BLaER1 treated with 17β-estradiol and CSF1 and Interleukin-3, amounts not matched to agents 10 nM and 100 nM (cell line): Measurements from ENCODE around the gene CFAP141.
A peak's percentile ranks its signal among the peaks of the same experiment; 100 is the strongest.
"Not testable (repeated sequence)": the region's sequence is repeated elsewhere in the genome, so short reads cannot be mapped to it uniquely, and the experiment has no call there.

Experiments used
- H3K27ac ChIP-seq, 11 experiments: shearing (Covaris generic); formaldehyde crosslinking; 2 replicates each; pipeline ENCODE4 v1.8.1; 2022
- H3K27me3 ChIP-seq, 11 experiments: shearing (Covaris generic); formaldehyde crosslinking; 2 replicates each; pipeline ENCODE4 v1.8.1; 2022
- H3K36me3 ChIP-seq, 11 experiments: shearing (Covaris generic); formaldehyde crosslinking; 2 replicates each; pipeline ENCODE4 v1.8.1; 2022
- H3K4me1 ChIP-seq, 10 experiments: shearing (Covaris generic); formaldehyde crosslinking; 2 replicates each; pipeline ENCODE4 v1.8.1; 2022
- H3K4me2 ChIP-seq, 11 experiments: shearing (Covaris generic); formaldehyde crosslinking; 2 replicates each; pipeline ENCODE4 v1.8.1; 2022
- H3K4me3 ChIP-seq, 10 experiments: shearing (Covaris generic); formaldehyde crosslinking; 2 replicates each; pipeline ENCODE4 v1.8.1; 2022
- H3K9ac ChIP-seq, 11 experiments: shearing (Covaris generic); formaldehyde crosslinking; 2 replicates each; pipeline ENCODE4 v1.8.1; 2022
- H3K9me3 ChIP-seq, 11 experiments: shearing (Covaris generic); formaldehyde crosslinking; replicated peaks in 1 of 11; 2 replicates each; pipeline ENCODE4 v1.8.1; 2022
- H4K20me1 ChIP-seq, 11 experiments: shearing (Covaris generic); formaldehyde crosslinking; 2 replicates each; pipeline ENCODE4 v1.8.1; 2022
- Cebpa-rat ChIP-seq, 11 experiments: shearing (Covaris generic); IDR thresholded peaks; 2 replicates each; pipeline ENCODE4 v1.8.1; 2022

The CFAP141 gene

DNA sequence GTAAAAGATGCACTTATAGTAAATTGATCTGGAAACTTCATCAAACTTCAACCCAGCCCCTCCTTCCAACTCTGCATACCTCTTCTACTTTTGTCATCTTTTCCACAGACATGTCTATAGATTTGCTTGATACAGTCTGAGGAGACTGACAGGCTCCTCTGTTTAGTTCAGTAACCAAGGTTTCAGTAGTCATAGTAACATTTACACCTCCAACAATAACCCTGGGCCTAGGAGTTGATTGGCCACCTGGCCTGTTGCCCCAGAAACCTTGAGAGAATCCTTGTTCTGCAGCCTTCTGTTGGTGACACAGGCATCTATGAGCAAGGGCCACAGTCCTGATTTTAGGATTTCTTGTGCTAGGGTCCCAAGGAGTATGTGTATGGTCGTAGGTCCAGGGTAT is at the start of gene CFAP141:
Gene CFAP141, minus strand, starts transcription at position 138 of the 400 bp plus-strand sequence. Its CDS starts 26 bp downstream, at position 112.
- TF ChIP-seq Cebpa-rat (IDR thresholded peaks at IDR 0.05) = no peak
- Histone ChIP-seq H3K27ac (no peak within 1 kb of the TSS), H3K27me3 (no peaks in the 10 kb centered on the region), H3K4me2 (no peak within 1 kb of the TSS), H3K9ac (no peak within 1 kb of the TSS), H3K4me1 (no peaks in the 10 kb centered on the region), H4K20me1 (peaks cover 4 to 57% (median 42%) of the 10 kb centered on the region in 11 experiments; a peak in 17 of 22 replicates), H3K9me3 (no peaks in the 10 kb centered on the region), H3K36me3 (peaks cover 55 to 69% (median 65%) of the 10 kb centered on the region in 11 experiments), H3K4me3 (no peak within 1 kb of the TSS)

DNA sequence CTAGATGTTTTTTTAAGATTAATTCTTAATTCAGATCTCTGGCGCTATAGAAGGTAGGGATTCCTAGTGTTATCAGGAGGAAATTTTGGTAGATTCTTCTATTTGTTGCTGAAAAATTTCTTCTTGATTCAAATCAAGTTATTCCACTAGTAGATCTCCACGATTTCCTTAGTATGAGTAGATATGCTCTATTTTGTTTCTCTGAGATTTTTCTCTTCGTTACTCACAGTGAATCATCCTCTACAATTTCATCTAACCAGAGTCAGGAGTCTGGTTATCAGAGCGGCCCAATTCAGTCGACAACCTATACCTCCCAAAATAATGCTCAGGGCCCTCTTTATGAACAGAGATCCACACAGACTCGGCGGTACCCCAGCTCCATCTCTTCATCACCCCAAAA is 47.5 kb upstream of the CFAP141 start:
- H3K27ac ChIP-seq = no peak overlapping the region
- H3K27me3 ChIP-seq = no peaks in the 10 kb centered on the region
- H3K4me1 ChIP-seq = no peaks in the 10 kb centered on the region
- no peak overlapping the region for H3K4me2 ChIP-seq
- H3K4me3 ChIP-seq = no peak overlapping the region
- H3K9ac ChIP-seq = no peak overlapping the region
- H4K20me1 ChIP-seq = peaks cover 6 to 96% (median 68%) of the 10 kb centered on the region in 11 experiments; a peak in 19 of 22 replicates
- no peak for TF ChIP-seq Cebpa-rat (IDR thresholded peaks at IDR 0.05)
- peaks cover 100% of the 10 kb centered on the region in 11 experiments for H3K36me3 ChIP-seq
- H3K9me3 ChIP-seq = no peaks in the 10 kb centered on the region

DNA sequence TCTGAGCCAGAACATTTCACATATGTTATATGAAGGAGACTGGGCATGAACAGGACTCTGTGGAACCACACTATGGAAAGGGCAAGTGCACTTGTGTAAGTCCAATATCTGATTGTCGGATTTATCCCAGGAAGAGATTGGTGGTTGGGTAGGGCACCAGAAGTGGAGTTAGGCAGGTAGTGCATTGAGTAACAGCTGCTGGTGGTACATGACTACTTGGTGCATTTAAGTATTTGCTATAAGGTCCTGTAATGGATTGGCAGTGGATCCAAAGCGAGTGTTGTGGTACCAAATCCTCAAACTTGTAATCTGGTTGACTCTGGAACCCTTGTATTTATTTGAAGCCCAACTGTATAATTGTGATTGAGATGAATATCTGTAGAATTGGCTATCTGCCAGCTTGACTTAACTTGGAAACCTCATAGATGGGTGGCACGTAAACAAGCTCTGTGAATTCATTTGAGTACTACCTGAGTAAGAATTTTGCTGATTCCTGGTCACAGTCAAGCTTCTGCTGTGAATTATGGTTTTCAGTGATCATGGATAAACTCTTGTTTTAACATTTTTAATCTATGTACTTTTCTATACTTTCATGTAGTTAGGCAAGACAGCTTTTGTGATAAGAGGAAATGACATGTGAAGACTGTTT is 35.7 kb upstream of the CFAP141 start:
- no peak for TF ChIP-seq Cebpa-rat (IDR thresholded peaks at IDR 0.05)
- Histone ChIP-seq H3K4me2 (no peak overlapping the region), H4K20me1 (peaks cover 50 to 100% (median 93%) of the 10 kb centered on the region in 11 experiments), H3K27ac (no peak overlapping the region), H3K27me3 (no peaks in the 10 kb centered on the region), H3K9ac (no peak overlapping the region), H3K9me3 (no peaks in the 10 kb centered on the region), H3K4me1 (no peaks in the 10 kb centered on the region), H3K36me3 (peaks cover 96 to 100% (median 100%) of the 10 kb centered on the region in 11 experiments), H3K4me3 (no peak overlapping the region)

DNA sequence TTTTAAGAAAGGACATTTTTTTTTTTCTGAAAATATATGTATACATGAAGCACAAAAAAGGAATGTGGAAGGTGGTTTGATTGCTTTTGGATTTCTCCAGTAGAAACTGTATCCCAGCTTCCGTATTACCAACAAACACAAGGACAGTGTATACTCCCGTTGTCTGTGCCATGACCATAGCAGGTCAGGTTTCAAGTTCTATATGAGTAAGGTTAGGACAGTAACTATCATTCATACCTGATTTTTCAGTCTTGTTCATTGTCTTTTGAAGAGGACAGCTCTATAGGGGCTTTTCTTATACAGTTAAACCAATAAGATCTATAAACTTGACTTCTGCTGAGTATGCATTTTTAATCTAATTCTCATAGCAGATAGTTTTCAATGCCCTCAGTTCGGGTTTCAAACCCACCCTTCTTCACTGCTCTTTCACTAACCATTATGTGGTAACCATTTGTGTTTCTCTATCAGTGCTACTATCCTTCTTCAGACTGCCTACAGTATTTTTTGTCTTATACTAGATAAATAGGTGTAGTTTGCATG is 34.2 kb upstream of the CFAP141 start:
- H3K4me3 ChIP-seq = no peak overlapping the region
- no peak overlapping the region for H3K9ac ChIP-seq
- H4K20me1 ChIP-seq = peaks cover 62 to 100% (median 93%) of the 10 kb centered on the region in 11 experiments
- TF ChIP-seq Cebpa-rat (IDR thresholded peaks at IDR 0.05) = no peak
- no peak overlapping the region for H3K4me2 ChIP-seq
- no peaks in the 10 kb centered on the region for H3K27me3 ChIP-seq
- no peak overlapping the region for H3K27ac ChIP-seq
- H3K36me3 ChIP-seq = peaks cover 96 to 100% (median 100%) of the 10 kb centered on the region in 11 experiments
- no peaks in the 10 kb centered on the region for H3K4me1 ChIP-seq
- H3K9me3 ChIP-seq = no peaks in the 10 kb centered on the region

GRCh38 chr1:154239491-154239890 is 33.4 kb upstream of the CFAP141 start:
- H3K9me3 ChIP-seq = no peaks in the 10 kb centered on the region
- no peak for TF ChIP-seq Cebpa-rat (IDR thresholded peaks at IDR 0.05)
- no peak overlapping the region for H3K27ac ChIP-seq
- no peak overlapping the region for H3K9ac ChIP-seq
- no peak overlapping the region for H3K4me2 ChIP-seq
- H3K27me3 ChIP-seq = no peaks in the 10 kb centered on the region
- no peak overlapping the region for H3K4me3 ChIP-seq
- H4K20me1 ChIP-seq = peaks cover 69 to 100% (median 93%) of the 10 kb centered on the region in 11 experiments
- H3K36me3 ChIP-seq = peaks cover 96 to 100% (median 100%) of the 10 kb centered on the region in 11 experiments
- no peaks in the 10 kb centered on the region for H3K4me1 ChIP-seq

- Histone ChIP-seq H3K4me2 (no peak overlapping the region), H3K4me3 (no peak overlapping the region), H3K36me3 (peaks cover 96 to 100% (median 100%) of the 10 kb centered on the region in 11 experiments), H3K4me1 (no peaks in the 10 kb centered on the region), H3K9me3 (no peaks in the 10 kb centered on the region), H3K27me3 (no peaks in the 10 kb centered on the region), H4K20me1 (peaks cover 74 to 100% (median 99%) of the 10 kb centered on the region in 11 experiments), H3K27ac (no peak overlapping the region), H3K9ac (no peak overlapping the region; a peak in 1 of 22 replicates)
- TF ChIP-seq Cebpa-rat (IDR thresholded peaks at IDR 0.05) = no peak
Measured at GRCh38 chr1:154237880-154238506, 31.9 kb upstream of the CFAP141 start.

- no peak overlapping the region for H3K4me3 ChIP-seq
- H4K20me1 ChIP-seq = peaks cover 78 to 100% (median 99%) of the 10 kb centered on the region in 11 experiments
- H3K27me3 ChIP-seq = no peaks in the 10 kb centered on the region
- TF ChIP-seq Cebpa-rat (IDR thresholded peaks at IDR 0.05) = 0 out of 22 replicates have a peak, but pooled peaks of 1 of the 11 experiments have one; percentile 16
- H3K4me2 ChIP-seq = no peak overlapping the region
- H3K27ac ChIP-seq = no peak overlapping the region
- no peak overlapping the region; a peak in 1 of 22 replicates for H3K9ac ChIP-seq
- H3K4me1 ChIP-seq = no peaks in the 10 kb centered on the region
- peaks cover 96 to 100% (median 100%) of the 10 kb centered on the region in 11 experiments for H3K36me3 ChIP-seq
- no peaks in the 10 kb centered on the region for H3K9me3 ChIP-seq
Measured at GRCh38 chr1:154237435-154237834, 31.3 kb upstream of the CFAP141 start.

DNA sequence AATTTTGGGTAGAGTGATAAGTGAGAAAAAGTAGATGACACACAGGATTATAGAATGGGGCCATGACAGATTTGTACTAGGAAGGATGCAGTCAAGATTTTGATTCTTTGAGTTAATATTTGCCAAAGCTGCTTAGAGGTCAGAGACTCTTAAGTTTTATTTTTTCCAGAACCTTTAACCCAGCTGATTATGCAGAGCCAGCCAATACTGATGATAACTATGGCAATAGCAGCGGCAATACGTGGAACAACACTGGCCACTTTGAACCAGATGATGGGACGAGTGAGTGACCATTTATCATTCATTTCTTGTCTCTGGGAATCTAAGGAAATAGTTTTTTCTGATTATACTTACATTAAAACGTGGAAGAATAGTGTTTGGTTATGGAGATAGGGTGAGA is 30.7 kb upstream of the CFAP141 start:
- Histone ChIP-seq H4K20me1 (peaks cover 79 to 100% (median 99%) of the 10 kb centered on the region in 11 experiments), H3K4me1 (no peaks in the 10 kb centered on the region), H3K4me2 (no peak overlapping the region), H3K9ac (no peak overlapping the region), H3K36me3 (peaks cover 96 to 100% (median 100%) of the 10 kb centered on the region in 11 experiments), H3K27me3 (no peaks in the 10 kb centered on the region), H3K9me3 (no peaks in the 10 kb centered on the region), H3K4me3 (no peak overlapping the region), H3K27ac (no peak overlapping the region)
- TF ChIP-seq Cebpa-rat (IDR thresholded peaks at IDR 0.05) = no peak

DNA sequence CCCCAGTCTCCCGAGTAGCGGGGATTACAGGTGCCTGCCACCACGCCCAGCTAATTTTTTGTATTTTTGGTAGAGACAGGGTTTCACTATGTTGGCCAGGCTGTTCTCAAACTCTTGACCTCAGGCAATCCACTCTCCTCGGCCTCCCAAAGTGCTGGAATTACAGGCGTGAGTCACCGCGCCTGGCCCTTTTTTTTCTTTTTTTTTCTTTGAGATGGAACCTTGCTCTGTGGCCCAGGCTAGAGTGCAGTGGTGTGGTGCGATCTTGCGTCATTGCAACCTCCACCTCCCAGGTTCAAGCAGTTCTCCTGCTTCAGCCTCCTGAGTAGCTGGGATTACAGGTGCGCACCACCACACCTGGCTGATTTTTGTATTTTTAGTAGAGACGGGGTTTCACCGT is 27.0 kb upstream of the CFAP141 start:
- not testable (repeated sequence) for H3K9me3 ChIP-seq, H3K27ac ChIP-seq, H3K4me3 ChIP-seq, H3K4me2 ChIP-seq, H3K9ac ChIP-seq, H3K27me3 ChIP-seq
- H4K20me1 ChIP-seq = peaks cover 73 to 100% (median 99%) of the 10 kb centered on the region in 11 experiments
- peaks cover 100% of the 10 kb centered on the region in 11 experiments for H3K36me3 ChIP-seq
- peaks cover 0 to 18% (median 4%) of the 10 kb centered on the region in 10 experiments; a peak in 6 of 20 replicates for H3K4me1 ChIP-seq

DNA sequence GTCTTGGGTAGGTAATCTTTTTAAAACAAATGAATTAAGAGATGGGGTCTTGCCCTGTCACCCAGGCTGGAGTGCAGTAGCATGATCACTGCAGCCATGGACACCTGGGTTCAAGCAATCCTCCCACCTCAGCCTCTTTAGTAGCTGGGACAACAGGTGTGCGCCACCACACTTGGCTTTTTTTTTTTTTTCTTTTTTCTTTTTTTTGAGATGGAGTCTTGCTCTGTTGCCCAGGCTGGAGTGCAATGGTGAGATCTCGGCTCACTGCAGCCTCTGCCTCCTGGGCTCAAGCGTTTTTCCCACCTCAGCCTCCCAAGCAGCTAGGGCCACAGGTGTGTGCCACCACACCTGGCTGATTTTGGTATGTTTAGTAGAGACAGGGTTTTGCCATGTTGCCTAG is 25.0 kb upstream of the CFAP141 start:
- H3K27ac ChIP-seq, H3K9me3 ChIP-seq, H3K4me3 ChIP-seq, H3K4me2 ChIP-seq, H3K9ac ChIP-seq, H3K27me3 ChIP-seq: not testable (repeated sequence)
- Histone ChIP-seq H3K36me3 (peaks cover 99 to 100% (median 100%) of the 10 kb centered on the region in 11 experiments), H4K20me1 (peaks cover 77 to 100% (median 99%) of the 10 kb centered on the region in 11 experiments; a peak in 21 of 22 replicates), H3K4me1 (peaks cover 0 to 24% (median 6%) of the 10 kb centered on the region in 10 experiments; a peak in 6 of 20 replicates)
